GM18502 (cell line): ENCODE data around the gene TEX30.

ENCODE experiments used
- ATAC-seq: cut with Tn5 transposase; IDR thresholded peaks from one replicate; pipeline ENCODE4 v1.9.1; 2021; ENCODE audit warnings: mild to moderate bottlenecking; ENCODE audit not compliant: unreplicated experiment, poor library complexity

The TEX30 gene

GRCh38 chr13:102773441-102774213 is at the start of gene TEX30:
Gene TEX30, minus strand, starts transcription at chr13:102773786. Its CDS starts 3,760 bp downstream, at chr13:102770026.
- peak; percentile 91 for ATAC-seq

GRCh38 chr13:102817907-102818306 is 44.3 kb upstream of the TEX30 start:
- no peak for ATAC-seq

GRCh38 chr13:102817241-102817640 is 43.7 kb upstream of the TEX30 start:
- no peak for ATAC-seq

- ATAC-seq = no peak
Measured at GRCh38 chr13:102816708-102817107, 43.1 kb upstream of the TEX30 start.

- ATAC-seq = no peak
Measured at GRCh38 chr13:102815788-102816187, 42.2 kb upstream of the TEX30 start.

GRCh38 chr13:102814793-102815192 is 41.2 kb upstream of the TEX30 start:
- no peak for ATAC-seq

GRCh38 chr13:102814025-102814607 is 40.5 kb upstream of the TEX30 start:
- no peak for ATAC-seq

GRCh38 chr13:102812611-102813287 is 39.2 kb upstream of the TEX30 start:
- peak; percentile 71 for ATAC-seq

GRCh38 chr13:102807699-102808098 is 34.1 kb upstream of the TEX30 start:
- ATAC-seq = no peak

GRCh38 chr13:102805680-102806079 is 32.1 kb upstream of the TEX30 start:
- ATAC-seq = no peak

GRCh38 chr13:102800145-102801041 is 26.8 kb upstream of the TEX30 start:
- peak; percentile 80 for ATAC-seq

- peak; percentile 10 for ATAC-seq
Measured at GRCh38 chr13:102799426-102800144, 26.0 kb upstream of the TEX30 start.

- ATAC-seq = peak; percentile 86
Measured at GRCh38 chr13:102798581-102799425, 25.2 kb upstream of the TEX30 start, which contains the start of the genes BIVM and POGLUT2. Gene BIVM, plus strand, starts transcription at chr13:102799119. Its CDS starts 8,149 bp downstream, at chr13:102807268. Gene POGLUT2, minus strand, starts transcription at chr13:102798976. Its CDS starts 306 bp downstream, at chr13:102798670.

GRCh38 chr13:102793611-102794355 is 20.2 kb upstream of the TEX30 start:
- no peak for ATAC-seq

- ATAC-seq = no peak
Measured at GRCh38 chr13:102792396-102792795, 18.8 kb upstream of the TEX30 start.

GRCh38 chr13:102788683-102789082 is 15.1 kb upstream of the TEX30 start:
- no peak for ATAC-seq

- no peak for ATAC-seq
Measured at GRCh38 chr13:102784483-102784882, 10.9 kb upstream of the TEX30 start.

GRCh38 chr13:102781591-102781990 is 8.0 kb upstream of the TEX30 start:
- no peak for ATAC-seq
